Measurements from ENCODE around the gene LTC4S. TPM values are rescaled to one million over a fixed set of nuclear protein-coding genes. Genes with fewer than 3 reads are reported as not detected.

The LTC4S gene
- total and polyA plus RNA-seq, 4 donors: 1.9 to 10.7 (median 8.4) TPM

GRCh38 chr5:179816401-179816795, 22.6 kb downstream of the LTC4S start:
- Histone ChIP-seq H3K4me1 (ENCODE audit: control insufficient read depth, insufficient read depth, low read length) (peaks cover 41% of the 10 kb centered on the region), H3K36me3 (ENCODE audit: control insufficient read depth, insufficient read depth, low read length) (peaks cover 35% of the 10 kb centered on the region), H3K4me3 (ENCODE audit: low read depth, low read length) (peak overlapping the region; percentile 29), H3K9me3 (ENCODE audit: control insufficient read depth, insufficient read depth, low read length) (no peaks in the 10 kb centered on the region), H3K27me3 (ENCODE audit: control insufficient read depth, insufficient read depth, low read length) (peaks cover 7% of the 10 kb centered on the region), H3K27ac (ENCODE audit: low read depth, low read length) (no peak overlapping the region)
- 34% methylated on average over 21 of the region's 23 CpGs for WGBS (ENCODE audit: insufficient coverage)
- no peak for DNase-seq (ENCODE audit: low read depth in 4 of 6, low spot score in 6 of 6)

- H3K36me3 ChIP-seq (ENCODE audit: control insufficient read depth, insufficient read depth, low read length): peaks cover 30% of the 10 kb centered on the region
- DNase-seq (ENCODE audit: low read depth in 4 of 6, low spot score in 6 of 6): no peak
- peaks cover 44% of the 10 kb centered on the region for H3K4me1 ChIP-seq (ENCODE audit: control insufficient read depth, insufficient read depth, low read length)
- H3K27ac ChIP-seq (ENCODE audit: low read depth, low read length): no peak overlapping the region
- whole genome bisulfite sequencing (ENCODE audit: insufficient coverage): 3% methylated on average over 71 of the region's 72 CpGs
- no peaks in the 10 kb centered on the region for H3K9me3 ChIP-seq (ENCODE audit: control insufficient read depth, insufficient read depth, low read length)
- H3K27me3 ChIP-seq (ENCODE audit: control insufficient read depth, insufficient read depth, low read length): peaks cover 7% of the 10 kb centered on the region
- peak overlapping the region; percentile 29 for H3K4me3 ChIP-seq (ENCODE audit: low read depth, low read length)
Measured at GRCh38 chr5:179816796-179817469, 23.1 kb downstream of the LTC4S start.

- Histone ChIP-seq H3K27me3 (ENCODE audit: control insufficient read depth, insufficient read depth, low read length) (peaks cover 7% of the 10 kb centered on the region), H3K4me1 (ENCODE audit: control insufficient read depth, insufficient read depth, low read length) (peaks cover 49% of the 10 kb centered on the region), H3K36me3 (ENCODE audit: control insufficient read depth, insufficient read depth, low read length) (peaks cover 26% of the 10 kb centered on the region), H3K9me3 (ENCODE audit: control insufficient read depth, insufficient read depth, low read length) (no peaks in the 10 kb centered on the region), H3K4me3 (ENCODE audit: low read depth, low read length) (peak overlapping the region; percentile 29), H3K27ac (ENCODE audit: low read depth, low read length) (no peak overlapping the region)
- no peak for DNase-seq (ENCODE audit: low read depth in 4 of 6, low spot score in 6 of 6)
- 77% methylated on average over 5 of the region's 8 CpGs for WGBS (ENCODE audit: insufficient coverage)
Measured at GRCh38 chr5:179817470-179817840, 23.7 kb downstream of the LTC4S start.

DNA sequence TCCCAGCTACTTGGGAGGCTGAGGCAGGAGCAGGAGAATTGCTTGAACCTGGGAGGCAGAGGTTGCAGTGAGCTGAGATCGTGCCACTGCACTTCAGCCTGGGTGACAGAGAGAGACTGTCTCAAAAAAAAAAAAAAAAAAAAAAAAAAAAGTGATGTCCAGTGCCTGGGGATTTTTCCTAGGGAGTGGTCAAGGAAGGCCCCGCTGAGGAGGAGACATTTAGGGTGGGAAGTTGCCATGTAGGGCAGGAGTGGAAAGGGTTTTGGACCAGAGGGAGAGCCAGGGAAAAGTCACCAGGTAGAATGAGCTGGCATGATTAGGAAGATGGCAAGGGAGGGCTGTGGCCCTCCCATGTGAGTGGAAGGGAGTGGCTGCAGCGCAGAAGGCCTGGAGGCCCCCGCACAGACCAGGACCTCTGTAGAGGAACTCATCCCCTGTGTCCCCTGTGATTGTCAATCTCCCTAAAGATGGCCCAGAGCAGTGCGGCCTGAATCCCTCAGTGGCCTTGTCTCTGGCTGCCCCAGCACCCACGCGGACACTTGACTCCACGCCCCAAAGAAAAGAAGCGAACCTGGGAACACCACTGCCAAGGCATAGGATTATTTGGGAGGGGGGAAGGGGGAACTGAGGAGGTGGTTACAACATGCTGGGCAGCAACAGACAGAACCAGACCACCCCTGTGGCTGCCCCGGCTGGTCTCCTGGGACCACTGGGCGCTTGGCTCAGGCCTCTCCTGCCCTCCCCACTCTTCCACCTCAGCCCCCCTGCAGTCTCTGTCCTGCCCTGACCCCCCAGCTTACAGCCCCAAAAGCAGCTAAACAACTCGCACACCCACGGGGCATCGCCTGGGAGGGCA, 24.3 kb downstream of the LTC4S start:
- no peak for DNase-seq (ENCODE audit: low read depth in 4 of 6, low spot score in 6 of 6)
- H3K27ac ChIP-seq (ENCODE audit: low read depth, low read length): peak overlapping the region; percentile 85
- 75% methylated on average over 11 of the region's 14 CpGs for whole genome bisulfite sequencing (ENCODE audit: insufficient coverage)

GRCh38 chr5:179818746-179819295, 25.0 kb downstream of the LTC4S start:
- peaks cover 25% of the 10 kb centered on the region for H3K36me3 ChIP-seq (ENCODE audit: control insufficient read depth, insufficient read depth, low read length)
- H3K4me3 ChIP-seq (ENCODE audit: low read depth, low read length): peak overlapping the region; percentile 59
- WGBS (ENCODE audit: insufficient coverage): 1% methylated on average over 25 of the region's 35 CpGs
- peak overlapping the region; percentile 85 for H3K27ac ChIP-seq (ENCODE audit: low read depth, low read length)
- H3K4me1 ChIP-seq (ENCODE audit: control insufficient read depth, insufficient read depth, low read length): peaks cover 55% of the 10 kb centered on the region
- DNase-seq (ENCODE audit: low read depth in 4 of 6, low spot score in 6 of 6): peak in 2 of 6 donors; percentile 87 to 91
- peaks cover 7% of the 10 kb centered on the region for H3K27me3 ChIP-seq (ENCODE audit: control insufficient read depth, insufficient read depth, low read length)
- H3K9me3 ChIP-seq (ENCODE audit: control insufficient read depth, insufficient read depth, low read length): no peaks in the 10 kb centered on the region

More for the DNA sequence above, 24.3 kb downstream of the LTC4S start:
- Histone ChIP-seq H3K9me3 (ENCODE audit: control insufficient read depth, insufficient read depth, low read length) (no peaks in the 10 kb centered on the region), H3K4me3 (ENCODE audit: low read depth, low read length) (peak overlapping the region; percentile 59), H3K27me3 (ENCODE audit: control insufficient read depth, insufficient read depth, low read length) (peaks cover 7% of the 10 kb centered on the region), H3K4me1 (ENCODE audit: control insufficient read depth, insufficient read depth, low read length) (peaks cover 55% of the 10 kb centered on the region), H3K36me3 (ENCODE audit: control insufficient read depth, insufficient read depth, low read length) (peaks cover 25% of the 10 kb centered on the region)

DNA sequence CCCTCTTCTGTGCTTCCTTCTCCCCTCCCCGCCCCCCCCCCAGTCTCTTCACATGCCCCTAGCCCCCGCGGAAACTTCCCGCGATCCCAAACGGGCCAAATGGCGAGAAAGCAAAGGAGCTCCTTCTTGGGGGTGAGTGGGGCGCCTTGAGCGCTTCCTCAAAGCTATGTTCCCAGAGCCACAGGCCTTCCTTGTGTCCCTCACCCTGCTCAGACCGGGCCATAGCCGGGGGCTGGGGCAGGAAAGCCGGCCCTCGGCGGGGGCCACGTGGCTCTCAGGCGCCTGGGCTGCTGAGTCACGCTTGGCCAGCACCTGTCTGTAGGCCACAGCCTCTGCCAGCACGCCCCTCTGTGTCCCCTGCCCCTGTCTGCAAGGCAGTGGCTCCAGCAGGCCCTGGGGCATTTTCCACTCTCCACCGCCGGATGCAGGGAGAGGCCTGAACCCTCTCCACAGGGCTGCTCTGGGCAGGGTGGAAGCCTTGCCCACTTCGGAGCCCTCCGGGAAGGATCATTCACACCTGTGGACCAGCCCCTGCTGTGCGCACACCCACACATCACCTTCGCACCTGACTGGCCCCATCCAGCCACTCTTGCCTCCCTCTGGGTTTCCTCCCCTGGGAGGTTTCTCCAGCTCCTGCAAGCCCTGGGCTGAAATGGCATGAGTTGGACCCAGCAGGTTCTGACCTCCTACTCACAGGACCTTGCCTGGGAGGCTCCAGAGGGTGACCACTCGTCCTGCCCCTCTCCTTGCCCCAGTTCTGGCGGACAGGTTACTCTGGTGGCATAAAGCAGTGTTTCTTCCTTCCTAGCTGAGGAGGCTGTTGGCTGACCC, 25.7 kb downstream of the LTC4S start:
- Histone ChIP-seq H3K27me3 (ENCODE audit: control insufficient read depth, insufficient read depth, low read length) (peaks cover 7% of the 10 kb centered on the region), H3K36me3 (ENCODE audit: control insufficient read depth, insufficient read depth, low read length) (peaks cover 32% of the 10 kb centered on the region), H3K4me3 (ENCODE audit: low read depth, low read length) (peak overlapping the region; percentile 59), H3K9me3 (ENCODE audit: control insufficient read depth, insufficient read depth, low read length) (no peaks in the 10 kb centered on the region), H3K27ac (ENCODE audit: low read depth, low read length) (peak overlapping the region; percentile 85), H3K4me1 (ENCODE audit: control insufficient read depth, insufficient read depth, low read length) (peaks cover 59% of the 10 kb centered on the region)
- 32% methylated on average over 25 of the region's 26 CpGs for WGBS (ENCODE audit: insufficient coverage)
- peak in 2 of 6 donors; percentile 15 to 53 for DNase-seq (ENCODE audit: low read depth in 4 of 6, low spot score in 6 of 6)

GRCh38 chr5:179820127-179820482, 26.3 kb downstream of the LTC4S start:
- Histone ChIP-seq H3K9me3 (ENCODE audit: control insufficient read depth, insufficient read depth, low read length) (no peaks in the 10 kb centered on the region), H3K36me3 (ENCODE audit: control insufficient read depth, insufficient read depth, low read length) (peaks cover 38% of the 10 kb centered on the region), H3K4me3 (ENCODE audit: low read depth, low read length) (peak overlapping the region; percentile 84), H3K27me3 (ENCODE audit: control insufficient read depth, insufficient read depth, low read length) (peaks cover 7% of the 10 kb centered on the region), H3K4me1 (ENCODE audit: control insufficient read depth, insufficient read depth, low read length) (peaks cover 59% of the 10 kb centered on the region), H3K27ac (ENCODE audit: low read depth, low read length) (peak overlapping the region; percentile 85)
- WGBS (ENCODE audit: insufficient coverage): 45% methylated on average over 12 of the region's 12 CpGs
- no peak for DNase-seq (ENCODE audit: low read depth in 4 of 6, low spot score in 6 of 6)

DNA sequence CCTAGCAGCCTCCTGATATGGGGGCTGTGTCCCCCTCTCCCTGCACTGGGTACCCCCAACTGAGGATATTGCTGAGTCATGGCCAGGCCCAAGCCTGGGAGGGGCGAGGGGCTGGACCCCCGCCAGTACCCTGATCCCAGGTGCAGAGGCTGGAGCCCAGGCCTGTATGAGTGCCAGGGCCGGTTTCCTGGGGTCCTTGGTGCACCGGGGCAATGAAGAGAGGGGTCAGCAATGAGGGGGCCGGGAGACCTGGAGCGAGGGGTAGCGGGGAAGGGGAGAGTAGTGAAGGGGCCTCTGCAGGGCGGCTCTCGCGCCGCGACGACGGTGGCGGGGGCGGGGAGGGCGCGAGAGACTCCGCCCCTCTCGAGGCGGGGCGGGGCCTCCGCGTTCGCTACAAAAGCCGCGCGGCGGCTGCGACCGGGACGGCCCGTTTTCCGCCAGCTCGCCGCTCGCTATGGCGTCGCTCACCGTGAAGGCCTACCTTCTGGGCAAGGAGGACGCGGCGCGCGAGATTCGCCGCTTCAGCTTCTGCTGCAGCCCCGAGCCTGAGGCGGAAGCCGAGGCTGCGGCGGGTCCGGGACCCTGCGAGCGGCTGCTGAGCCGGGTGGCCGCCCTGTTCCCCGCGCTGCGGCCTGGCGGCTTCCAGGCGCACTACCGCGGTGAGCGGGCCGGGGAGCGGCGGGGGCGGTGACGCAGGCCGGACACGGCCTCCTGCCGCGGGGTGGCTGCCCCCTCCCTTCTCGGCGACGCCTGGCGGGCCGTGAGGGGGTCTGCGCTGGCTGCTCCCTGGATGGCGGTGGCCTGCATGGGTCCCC, 26.9 kb downstream of the LTC4S start, which contains the start of gene SQSTM1:
SQSTM1 (plus strand) TSS at position 423 of the 815 bp plus-strand sequence; CDS start at position 455, 32 bp downstream.
- Histone ChIP-seq H3K4me3 (ENCODE audit: low read depth, low read length) (peak within 1 kb of the TSS; percentile 84), H3K36me3 (ENCODE audit: control insufficient read depth, insufficient read depth, low read length) (peaks cover 43% of the 10 kb centered on the region), H3K27me3 (ENCODE audit: control insufficient read depth, insufficient read depth, low read length) (peaks cover 5% of the 10 kb centered on the region), H3K4me1 (ENCODE audit: control insufficient read depth, insufficient read depth, low read length) (peaks cover 59% of the 10 kb centered on the region), H3K27ac (ENCODE audit: low read depth, low read length) (peak within 1 kb of the TSS; percentile 85), H3K9me3 (ENCODE audit: control insufficient read depth, insufficient read depth, low read length) (no peaks in the 10 kb centered on the region)
- peak in 4 of 6 donors; percentile 72 to 96 (median 86) for DNase-seq (ENCODE audit: low read depth in 4 of 6, low spot score in 6 of 6)
- under 1% methylated on average over 81 of the region's 81 CpGs for WGBS (ENCODE audit: insufficient coverage)

All from spinal cord (tissue), 10 donors.